AG09319 (cell line): ENCODE data around the gene STIMATE.
A peak's percentile ranks its signal among the peaks of the same experiment; 100 is the strongest.

Experiments used
- DNase-seq: peaks from one replicate; pipeline ENCODE4 v3.0.0-alpha.2; 2010; ENCODE audit warnings: low read depth; ENCODE audit errors: extremely low read depth
- CTCF ChIP-seq: IDR thresholded peaks from 2 replicates; pipeline ENCODE4 v1.5.1; 2011; ENCODE audit warnings: low read depth, mild to moderate bottlenecking, inconsistent platforms, low read length, moderate library complexity

Gene STIMATE

DNA sequence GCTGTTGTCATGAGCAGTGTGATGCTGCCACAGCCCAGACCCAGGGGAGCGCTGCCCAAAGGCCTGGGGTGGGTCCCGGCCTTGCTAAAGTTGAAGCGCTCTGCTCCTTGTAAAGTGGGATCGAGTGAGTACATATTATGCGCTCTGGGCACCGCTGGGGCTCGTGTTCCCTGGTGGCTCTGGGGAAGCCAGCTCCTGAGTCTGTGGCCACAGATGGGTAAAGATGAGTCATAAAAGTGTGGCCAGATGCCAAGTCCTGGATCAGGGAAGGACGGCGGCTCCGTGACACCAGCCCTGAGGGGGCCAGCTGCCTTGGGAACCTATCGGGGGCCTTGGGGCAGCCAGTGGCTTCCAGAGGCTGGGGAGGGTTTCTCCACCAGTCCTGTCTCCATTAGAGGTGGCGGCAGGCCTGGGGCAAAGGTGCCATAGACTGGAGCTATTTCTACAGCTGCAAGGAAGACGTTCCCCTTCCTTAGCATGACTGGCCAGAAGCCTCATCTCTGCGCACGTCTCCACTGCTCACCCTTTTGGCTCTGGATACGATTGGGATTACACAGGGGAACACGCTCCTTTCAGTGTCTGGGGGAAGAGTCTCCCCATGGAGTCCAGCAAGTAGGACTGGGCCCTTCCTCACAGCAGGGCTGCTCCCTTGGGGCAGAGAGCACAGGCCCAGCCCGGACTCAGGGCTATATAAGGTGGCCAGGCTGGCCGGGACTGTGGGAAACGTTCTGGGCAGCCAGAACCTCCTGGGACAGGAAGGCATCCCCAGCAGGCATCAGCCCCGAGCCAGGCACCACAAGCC lies 65.6 kb downstream of the STIMATE start:
- TF ChIP-seq CTCF: no peak
- DNase-seq: peak; percentile 51

DNA sequence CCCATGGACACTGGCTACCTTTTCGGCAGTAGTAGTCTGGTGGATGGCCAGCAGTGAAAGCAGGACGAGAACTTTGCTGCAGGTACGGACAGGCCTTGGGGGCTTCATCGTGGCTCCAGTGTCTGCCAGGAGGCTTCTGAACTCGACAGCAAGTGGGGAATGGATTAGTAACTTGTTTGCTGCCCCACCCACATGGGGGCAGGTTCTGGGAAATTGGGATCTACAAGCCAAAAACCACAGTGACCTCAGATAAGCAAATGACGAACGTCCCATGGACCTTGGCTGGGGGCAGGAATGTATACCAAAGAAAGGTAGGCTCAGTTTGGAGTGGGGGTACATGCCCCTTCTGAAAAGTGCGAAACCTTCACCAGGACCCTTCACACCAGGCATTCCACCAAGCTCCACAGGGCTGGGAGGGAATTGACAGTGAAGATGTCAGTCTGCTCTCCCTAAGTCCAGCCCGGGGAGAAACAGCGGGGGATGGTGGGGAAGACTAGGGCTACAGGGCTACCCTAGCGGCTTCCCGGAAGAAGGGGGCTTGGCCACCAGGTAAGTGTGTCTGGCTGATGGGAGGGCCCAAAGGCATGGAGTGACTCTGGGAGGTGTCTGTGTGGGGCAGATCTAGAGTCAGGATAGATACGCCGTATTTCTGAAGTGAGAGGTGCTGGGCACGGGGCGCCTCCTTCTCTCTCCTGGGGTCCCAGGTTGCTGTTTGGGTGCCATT lies 66.7 kb downstream of the STIMATE start, which contains the start of gene ITIH4:
ITIH4 (minus strand) TSS at position 138 of the 724 bp plus-strand sequence; CDS start at position 108, 30 bp downstream.
- DNase-seq: no peak
- TF ChIP-seq CTCF: no peak

DNA sequence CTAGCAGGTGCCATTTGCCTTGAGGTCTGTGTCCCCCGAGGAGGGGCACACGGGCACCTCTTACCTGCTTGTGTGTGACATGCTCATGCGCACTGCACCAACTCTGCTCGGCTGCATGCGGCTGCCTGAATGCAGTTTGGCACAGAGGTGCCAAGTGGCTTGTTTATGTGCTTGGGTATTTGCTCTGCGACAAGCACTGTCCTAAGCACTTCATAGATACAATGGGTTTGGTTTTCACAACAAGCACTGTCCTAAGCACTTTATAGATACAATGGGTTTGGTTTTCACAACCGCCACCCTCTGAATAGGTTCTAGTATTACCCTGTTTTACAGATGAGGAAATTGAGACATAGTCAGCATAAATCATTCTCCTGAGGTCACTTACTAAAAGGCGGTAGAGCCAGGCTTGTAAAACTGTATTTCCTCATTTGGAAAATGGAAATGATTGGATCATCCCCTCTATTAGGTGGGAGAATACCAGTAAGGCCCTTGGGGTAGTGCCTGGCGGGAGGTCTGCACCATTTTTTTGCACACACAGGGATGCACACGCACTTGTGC lies 67.4 kb downstream of the STIMATE start:
- DNase-seq: no peak
- TF ChIP-seq CTCF: no peak

DNA sequence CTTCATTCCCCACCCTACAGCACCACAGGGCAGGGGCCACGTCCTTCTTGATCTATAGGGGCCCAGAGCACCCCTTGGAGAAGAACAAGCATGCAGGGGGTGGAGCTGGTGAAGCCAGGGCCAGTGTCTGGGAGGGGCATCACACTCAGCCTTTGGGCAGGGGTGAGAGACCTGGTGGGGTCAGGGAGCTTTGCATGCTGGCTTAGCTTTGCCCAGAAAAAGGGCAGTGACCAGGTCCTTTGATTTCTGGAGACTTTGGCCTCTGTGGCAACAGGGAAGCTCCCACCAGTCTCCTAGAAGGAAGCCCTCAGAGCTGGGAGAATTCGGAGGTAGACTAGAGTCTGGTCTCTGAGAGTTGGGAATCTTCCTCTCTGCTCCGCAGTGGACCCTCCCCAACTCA lies 67.9 kb downstream of the STIMATE start:
- TF ChIP-seq CTCF: no peak
- no peak for DNase-seq

DNA sequence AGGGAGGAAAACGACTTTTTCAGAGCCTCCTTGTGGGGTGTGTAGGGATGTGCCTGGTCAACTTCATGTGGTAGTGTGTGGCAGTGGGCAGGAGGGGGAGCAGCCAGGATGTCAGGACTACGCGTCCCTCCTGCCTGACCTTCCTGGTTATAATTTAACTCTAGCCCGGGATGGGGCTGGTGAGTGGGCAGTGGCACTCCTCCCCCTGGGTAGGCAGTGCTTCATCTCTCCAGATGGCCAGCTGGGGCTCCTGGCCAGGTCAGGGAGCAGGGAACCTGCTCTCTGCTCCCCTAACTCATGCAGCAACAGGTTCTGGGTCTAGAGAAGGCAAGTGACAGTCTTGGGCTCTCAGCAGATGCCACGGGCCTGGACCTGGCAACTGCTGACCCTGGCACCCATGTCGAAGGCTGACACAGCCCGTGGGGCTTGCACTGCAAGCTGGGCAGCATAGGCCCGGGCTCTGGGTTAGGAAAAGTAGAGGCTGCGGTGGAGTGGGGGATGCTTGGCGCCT lies 69.4 kb downstream of the STIMATE start:
- TF ChIP-seq CTCF: no peak
- no peak for DNase-seq

- no peak for DNase-seq
- no peak for TF ChIP-seq CTCF
Measured at GRCh38 chr3:52827441-52827840, 69.9 kb downstream of the STIMATE start.

- no peak for DNase-seq
- TF ChIP-seq CTCF: no peak
Measured at GRCh38 chr3:52824037-52824436, 73.3 kb downstream of the STIMATE start.
